ENCODE data around the gene DCST2.

Gene DCST2

GRCh38 chr1:155033524-155033923, at the start of gene DCST2, which contains the start of gene DCST1:
Gene DCST2 (minus strand): TSS chr1:155033781. CDS start chr1:155033701, 80 bp downstream.
Gene DCST1 (plus strand): TSS chr1:155033824. CDS start chr1:155034037, 213 bp downstream.
- TF ChIP-seq GATA2 (IDR thresholded peaks at IDR 0.05; ENCODE audit: low read depth, low read length) (no peak), GATA3 (IDR thresholded peaks at IDR 0.05; ENCODE audit: low read depth, low read length) (no peak)

GRCh38 chr1:155083052-155083541, 49.5 kb upstream of the DCST2 start:
- no peak for TF ChIP-seq GATA2 (IDR thresholded peaks at IDR 0.05; ENCODE audit: low read depth, low read length)
- no peak for TF ChIP-seq GATA3 (IDR thresholded peaks at IDR 0.05; ENCODE audit: low read depth, low read length)

GRCh38 chr1:155082301-155083051, 48.9 kb upstream of the DCST2 start:
- TF ChIP-seq GATA3 (IDR thresholded peaks at IDR 0.05; ENCODE audit: low read depth, low read length) (no peak), GATA2 (IDR thresholded peaks at IDR 0.05; ENCODE audit: low read depth, low read length) (no peak)

GRCh38 chr1:155081472-155082300, 48.1 kb upstream of the DCST2 start:
- TF ChIP-seq GATA3 (IDR thresholded peaks at IDR 0.05; ENCODE audit: low read depth, low read length) (no peak), GATA2 (IDR thresholded peaks at IDR 0.05; ENCODE audit: low read depth, low read length) (no peak)

- TF ChIP-seq GATA3 (IDR thresholded peaks at IDR 0.05; ENCODE audit: low read depth, low read length), result no peak
- TF ChIP-seq GATA2 (IDR thresholded peaks at IDR 0.05; ENCODE audit: low read depth, low read length), result no peak
These were observed 47.0 kb upstream of the DCST2 start for GRCh38 chr1:155080312-155081228.

- no peak for TF ChIP-seq GATA3 (IDR thresholded peaks at IDR 0.05; ENCODE audit: low read depth, low read length)
- no peak for TF ChIP-seq GATA2 (IDR thresholded peaks at IDR 0.05; ENCODE audit: low read depth, low read length)
These were observed 46.1 kb upstream of the DCST2 start for GRCh38 chr1:155079487-155080311.

GRCh38 chr1:155079210-155079486, 45.6 kb upstream of the DCST2 start:
- TF ChIP-seq GATA2 (IDR thresholded peaks at IDR 0.05; ENCODE audit: low read depth, low read length) (no peak), GATA3 (IDR thresholded peaks at IDR 0.05; ENCODE audit: low read depth, low read length) (no peak)

- TF ChIP-seq GATA2 (IDR thresholded peaks at IDR 0.05; ENCODE audit: low read depth, low read length), result peak; percentile 96
- TF ChIP-seq GATA3 (IDR thresholded peaks at IDR 0.05; ENCODE audit: low read depth, low read length), result no peak
These were observed 45.1 kb upstream of the DCST2 start, which contains the start of gene EFNA3 for GRCh38 chr1:155078469-155079209. Gene EFNA3 (plus strand): TSS chr1:155078837. CDS start chr1:155078942, 105 bp downstream.

- TF ChIP-seq GATA2 (IDR thresholded peaks at IDR 0.05; ENCODE audit: low read depth, low read length) (no peak), GATA3 (IDR thresholded peaks at IDR 0.05; ENCODE audit: low read depth, low read length) (no peak)
These were observed 44.3 kb upstream of the DCST2 start for GRCh38 chr1:155077758-155078445.

GRCh38 chr1:155077346-155077745, 43.8 kb upstream of the DCST2 start:
- TF ChIP-seq GATA3 (IDR thresholded peaks at IDR 0.05; ENCODE audit: low read depth, low read length) (no peak), GATA2 (IDR thresholded peaks at IDR 0.05; ENCODE audit: low read depth, low read length) (no peak)

GRCh38 chr1:155076371-155076770, 42.8 kb upstream of the DCST2 start:
- TF ChIP-seq GATA2 (IDR thresholded peaks at IDR 0.05; ENCODE audit: low read depth, low read length) (no peak), GATA3 (IDR thresholded peaks at IDR 0.05; ENCODE audit: low read depth, low read length) (no peak)

- no peak for TF ChIP-seq GATA3 (IDR thresholded peaks at IDR 0.05; ENCODE audit: low read depth, low read length)
- TF ChIP-seq GATA2 (IDR thresholded peaks at IDR 0.05; ENCODE audit: low read depth, low read length), result no peak
These were observed 42.0 kb upstream of the DCST2 start for GRCh38 chr1:155075535-155075934.

Data from SH-SY5Y (cell line).